ENCODE results near the gene ACSF2. TPM values are rescaled to one million over a fixed set of nuclear protein-coding genes. Genes with fewer than 3 reads are reported as not detected.

The ACSF2 gene
- total and polyA plus RNA-seq, 2 of the 13 experiments (the other 11 are each of a cell fraction or from before 2014, with no cell fraction given) = 87.3 to 109 TPM

DNA sequence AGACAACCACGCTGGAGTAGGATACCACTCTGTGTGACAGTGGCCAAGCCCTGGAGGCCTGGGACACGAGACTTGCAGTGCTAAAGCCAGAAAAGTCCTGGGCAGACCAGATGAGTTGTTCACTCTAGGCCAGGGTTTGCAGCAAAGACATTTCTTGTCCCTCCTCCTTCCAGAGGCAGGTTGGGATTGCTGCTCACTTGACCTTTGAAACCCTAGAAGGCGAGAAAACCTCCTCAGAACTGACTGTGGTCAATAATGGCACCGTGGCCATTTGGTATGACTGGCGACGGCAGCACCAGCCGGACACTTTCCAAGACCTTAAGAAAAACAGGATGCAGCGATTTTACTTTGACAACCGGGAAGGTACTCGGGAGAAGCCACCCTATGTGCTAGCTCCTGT, 96.7 kb downstream of the ACSF2 start:
- TF ChIP-seq, protein P1, sequence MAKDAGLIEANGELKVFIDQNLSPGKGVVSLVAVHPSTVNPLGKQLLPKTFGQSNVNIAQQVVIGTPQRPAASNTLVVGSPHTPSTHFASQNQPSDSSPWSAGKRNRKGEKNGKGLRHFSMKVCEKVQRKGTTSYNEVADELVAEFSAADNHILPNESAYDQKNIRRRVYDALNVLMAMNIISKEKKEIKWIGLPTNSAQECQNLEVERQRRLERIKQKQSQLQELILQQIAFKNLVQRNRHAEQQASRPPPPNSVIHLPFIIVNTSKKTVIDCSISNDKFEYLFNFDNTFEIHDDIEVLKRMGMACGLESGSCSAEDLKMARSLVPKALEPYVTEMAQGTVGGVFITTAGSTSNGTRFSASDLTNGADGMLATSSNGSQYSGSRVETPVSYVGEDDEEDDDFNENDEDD (CRISPR knock-in tag; IDR thresholded peaks at IDR 0.05; ENCODE audit: borderline replicate concordance) = no peak
- TF ChIP-seq SYNCRIP (IDR thresholded peaks at IDR 0.05; ENCODE audit: insufficient read depth, low read depth, low read length) = no peak
- TF ChIP-seq ZNF382 (CRISPR knock-in tag; IDR thresholded peaks at IDR 0.05; ENCODE audit: borderline replicate concordance) = no peak
- TF ChIP-seq, protein P2, sequence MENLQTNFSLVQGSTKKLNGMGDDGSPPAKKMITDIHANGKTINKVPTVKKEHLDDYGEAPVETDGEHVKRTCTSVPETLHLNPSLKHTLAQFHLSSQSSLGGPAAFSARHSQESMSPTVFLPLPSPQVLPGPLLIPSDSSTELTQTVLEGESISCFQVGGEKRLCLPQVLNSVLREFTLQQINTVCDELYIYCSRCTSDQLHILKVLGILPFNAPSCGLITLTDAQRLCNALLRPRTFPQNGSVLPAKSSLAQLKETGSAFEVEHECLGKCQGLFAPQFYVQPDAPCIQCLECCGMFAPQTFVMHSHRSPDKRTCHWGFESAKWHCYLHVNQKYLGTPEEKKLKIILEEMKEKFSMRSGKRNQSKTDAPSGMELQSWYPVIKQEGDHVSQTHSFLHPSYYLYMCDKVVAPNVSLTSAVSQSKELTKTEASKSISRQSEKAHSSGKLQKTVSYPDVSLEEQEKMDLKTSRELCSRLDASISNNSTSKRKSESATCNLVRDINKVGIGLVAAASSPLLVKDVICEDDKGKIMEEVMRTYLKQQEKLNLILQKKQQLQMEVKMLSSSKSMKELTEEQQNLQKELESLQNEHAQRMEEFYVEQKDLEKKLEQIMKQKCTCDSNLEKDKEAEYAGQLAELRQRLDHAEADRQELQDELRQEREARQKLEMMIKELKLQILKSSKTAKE (CRISPR knock-in tag; IDR thresholded peaks at IDR 0.05; ENCODE audit: borderline replicate concordance) = no peak
- TF ChIP-seq CBX5 (CRISPR knock-in tag; IDR thresholded peaks at IDR 0.05; ENCODE audit: borderline replicate concordance) = no peak
- no peak for TF ChIP-seq MZF1 (CRISPR knock-in tag; IDR thresholded peaks at IDR 0.05; ENCODE audit: borderline replicate concordance)
- TF ChIP-seq, protein P3, sequence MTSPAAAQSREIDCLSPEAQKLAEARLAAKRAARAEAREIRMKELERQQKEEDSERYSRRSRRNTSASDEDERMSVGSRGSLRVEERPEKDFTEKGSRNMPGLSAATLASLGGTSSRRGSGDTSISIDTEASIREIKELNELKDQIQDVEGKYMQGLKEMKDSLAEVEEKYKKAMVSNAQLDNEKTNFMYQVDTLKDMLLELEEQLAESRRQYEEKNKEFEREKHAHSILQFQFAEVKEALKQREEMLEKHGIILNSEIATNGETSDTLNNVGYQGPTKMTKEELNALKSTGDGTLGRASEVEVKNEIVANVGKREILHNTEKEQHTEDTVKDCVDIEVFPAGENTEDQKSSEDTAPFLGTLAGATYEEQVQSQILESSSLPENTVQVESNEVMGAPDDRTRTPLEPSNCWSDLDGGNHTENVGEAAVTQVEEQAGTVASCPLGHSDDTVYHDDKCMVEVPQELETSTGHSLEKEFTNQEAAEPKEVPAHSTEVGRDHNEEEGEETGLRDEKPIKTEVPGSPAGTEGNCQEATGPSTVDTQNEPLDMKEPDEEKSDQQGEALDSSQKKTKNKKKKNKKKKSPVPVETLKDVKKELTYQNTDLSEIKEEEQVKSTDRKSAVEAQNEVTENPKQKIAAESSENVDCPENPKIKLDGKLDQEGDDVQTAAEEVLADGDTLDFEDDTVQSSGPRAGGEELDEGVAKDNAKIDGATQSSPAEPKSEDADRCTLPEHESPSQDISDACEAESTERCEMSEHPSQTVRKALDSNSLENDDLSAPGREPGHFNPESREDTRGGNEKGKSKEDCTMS (CRISPR knock-in tag; conservative IDR thresholded peaks at IDR 0.05) = no peak
- no peak for TF ChIP-seq SUZ12 (IDR thresholded peaks at IDR 0.05; ENCODE audit: low read depth, low read length)
- TF ChIP-seq HMG20B (CRISPR knock-in tag; conservative IDR thresholded peaks at IDR 0.05) = no peak
- TF ChIP-seq HNRNPLL (IDR thresholded peaks at IDR 0.05; ENCODE audit: low read depth, low read length, poor library complexity, severe bottlenecking) = no peak
- TF ChIP-seq NFE2L2 (IDR thresholded peaks at IDR 0.05; ENCODE audit: low read length) = no peak
- no peak for TF ChIP-seq RXRA (CRISPR knock-in tag; IDR thresholded peaks at IDR 0.05)
- TF ChIP-seq RELA (CRISPR knock-in tag; IDR thresholded peaks at IDR 0.05) = no peak
- TF ChIP-seq ZNF235 (CRISPR knock-in tag; IDR thresholded peaks at IDR 0.05; ENCODE audit: borderline replicate concordance) = no peak
- no peak for TF ChIP-seq ERF (CRISPR knock-in tag; IDR thresholded peaks at IDR 0.05)
- TF ChIP-seq, protein P4, sequence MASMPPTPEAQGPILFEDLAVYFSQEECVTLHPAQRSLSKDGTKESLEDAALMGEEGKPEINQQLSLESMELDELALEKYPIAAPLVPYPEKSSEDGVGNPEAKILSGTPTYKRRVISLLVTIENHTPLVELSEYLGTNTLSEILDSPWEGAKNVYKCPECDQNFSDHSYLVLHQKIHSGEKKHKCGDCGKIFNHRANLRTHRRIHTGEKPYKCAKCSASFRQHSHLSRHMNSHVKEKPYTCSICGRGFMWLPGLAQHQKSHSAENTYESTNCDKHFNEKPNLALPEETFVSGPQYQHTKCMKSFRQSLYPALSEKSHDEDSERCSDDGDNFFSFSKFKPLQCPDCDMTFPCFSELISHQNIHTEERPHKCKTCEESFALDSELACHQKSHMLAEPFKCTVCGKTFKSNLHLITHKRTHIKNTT (CRISPR knock-in tag; IDR thresholded peaks at IDR 0.05) = no peak
- no peak for TF ChIP-seq TCF12 (IDR thresholded peaks at IDR 0.05)
- no peak for TF ChIP-seq TCF12 (CRISPR knock-in tag; IDR thresholded peaks at IDR 0.05)
- Histone ChIP-seq H3K9me3 (ENCODE audit: low read length) (no peaks in the 10 kb centered on the region), H3K4me2 (ENCODE audit: low read depth, low read length) (no peak overlapping the region), H3K4me3 (replicated peaks in 1 of 3; ENCODE audit: insufficient read depth in 1 of 3, low read depth in 2 of 3, low read length in 3 of 3) (no peak overlapping the region), H3K36me3 (replicated peaks in 1 of 2; ENCODE audit: control insufficient read depth in 1 of 2, insufficient read depth in 2 of 2, low read length in 2 of 2) (no peaks in the 10 kb centered on the region), H3K4me1 (ENCODE audit: insufficient read depth, low read length) (peaks cover 34% of the 10 kb centered on the region), H3K9ac (ENCODE audit: insufficient read depth, low read depth, low read length) (no peak overlapping the region), H4K20me1 (ENCODE audit: insufficient read depth, low read length) (no peaks in the 10 kb centered on the region), H3K27me3 (ENCODE audit: control insufficient read depth in 1 of 2, insufficient read depth in 2 of 2, low read length in 2 of 2) (no peaks in the 10 kb centered on the region), H3K79me2 (ENCODE audit: insufficient read depth, low read length) (no peaks in the 10 kb centered on the region), H3K27ac (ENCODE audit: extremely low read length, insufficient read depth, low read length) (no peak overlapping the region), H2AFZ (ENCODE audit: low read length) (no peak overlapping the region)
- BruUV-seq (replicated peaks) = no TSS peak
- in situ Hi-C loops (cut with HindIII; ENCODE audit: extremely low pct_ligation_motif_present, low pct_unique_long_range_greater_than_20kb) = no loop called here
- ChIA-PET CTCF (ENCODE audit: low intra/inter-chr PET ratio, low total read pairs) (no interaction called here), POLR2A (no interaction called here)
- intact Hi-C loops (cut with micrococcal nuclease; ENCODE audit: unreplicated experiment) = no loop called here
- DNase-seq (ENCODE audit: low spot score) = no peak
- WGBS (ENCODE audit: low lambda C conversion rate) = 73% methylated on average over 10 of the region's 10 CpGs
- FAIRE-seq = no peak
- ATAC-seq = no peak

Data from HepG2 (cell line).